NCI-H2081 (cell line): ENCODE measurements around the gene TGFBRAP1.
"Not testable (repeated sequence)": the region's sequence is repeated elsewhere in the genome, so short reads cannot be mapped to it uniquely, and the experiment has no call there.

Source experiments
- DNase-seq, 2 experiments: peaks; one replicate each; lab custom pipeline; 2025; lab: John Stamatoyannopoulos, UW

TGFBRAP1 gene

DNA sequence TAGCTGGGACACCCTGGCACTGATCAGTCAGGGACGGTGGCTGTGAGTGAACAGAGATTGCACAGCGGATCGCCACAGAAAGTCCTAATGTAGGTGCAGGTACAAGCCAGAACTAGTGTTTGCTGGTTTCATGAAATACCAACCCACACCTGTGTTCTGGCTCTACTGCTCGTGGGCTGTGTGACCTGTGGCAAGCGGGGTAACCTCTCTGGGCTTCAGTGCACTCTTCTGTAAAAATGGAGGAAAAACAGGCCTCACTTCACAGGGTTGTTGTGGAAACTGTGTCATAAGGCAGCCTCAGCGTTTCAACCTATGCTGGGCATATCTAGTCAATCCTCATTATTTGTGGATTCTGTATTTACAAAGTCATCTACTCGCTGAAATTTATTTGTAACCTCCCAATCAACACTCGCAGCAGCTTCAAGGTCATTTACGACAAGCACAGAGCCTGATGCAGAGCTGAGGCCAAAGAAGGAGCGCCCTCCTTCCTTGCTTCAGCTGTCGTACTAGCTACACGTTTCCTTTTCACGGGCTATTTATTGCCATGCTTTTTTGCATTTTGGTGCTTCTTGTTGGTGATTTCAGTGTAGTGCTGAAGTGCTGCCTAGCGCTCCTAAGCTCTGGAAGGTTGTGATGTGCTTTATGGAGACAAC lies 58.0 kb downstream of the TGFBRAP1 start:
- no peak for DNase-seq

DNA sequence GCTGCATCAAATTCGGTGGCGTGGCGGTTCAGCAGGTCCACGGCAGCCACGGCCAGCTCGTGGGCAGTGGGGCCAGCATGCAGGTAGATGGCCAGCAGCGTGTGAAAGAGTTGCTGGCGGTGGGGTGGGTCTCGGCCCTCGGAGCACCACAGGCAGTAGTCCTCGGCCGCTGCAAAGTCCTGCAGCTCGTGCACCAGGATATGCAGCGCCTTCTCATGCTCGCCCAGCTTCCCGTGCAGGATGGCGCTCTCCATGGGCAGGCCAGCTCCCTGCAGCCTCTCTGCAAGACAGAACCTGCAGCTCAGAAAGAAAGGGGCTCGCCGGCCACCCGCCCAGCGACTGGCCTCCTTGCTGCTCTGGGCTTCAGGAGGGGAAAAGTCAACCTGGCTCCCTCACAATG lies 60.1 kb downstream of the TGFBRAP1 start:
- no peak for DNase-seq

DNA sequence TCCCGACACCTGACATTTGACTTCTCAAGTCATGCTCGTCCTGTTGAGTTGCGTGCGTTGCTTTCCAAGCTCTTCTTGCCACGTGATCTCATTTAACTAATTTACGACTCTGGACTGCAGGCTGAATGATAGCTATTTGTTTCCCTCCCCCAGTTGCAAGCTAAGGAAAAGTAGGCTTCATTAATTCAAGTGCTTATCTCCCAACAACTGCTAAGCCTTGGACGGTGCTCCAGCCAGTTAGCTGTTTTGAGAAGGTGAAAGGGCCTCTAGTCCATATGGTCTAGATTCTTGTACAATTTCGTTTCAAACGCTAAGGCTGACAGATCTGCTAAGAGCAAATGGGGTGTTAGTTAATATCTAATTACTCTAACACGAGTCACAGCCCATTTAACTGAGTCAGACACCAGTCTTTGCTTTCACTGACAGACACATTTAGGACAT lies 66.9 kb downstream of the TGFBRAP1 start:
- no peak for DNase-seq

DNA sequence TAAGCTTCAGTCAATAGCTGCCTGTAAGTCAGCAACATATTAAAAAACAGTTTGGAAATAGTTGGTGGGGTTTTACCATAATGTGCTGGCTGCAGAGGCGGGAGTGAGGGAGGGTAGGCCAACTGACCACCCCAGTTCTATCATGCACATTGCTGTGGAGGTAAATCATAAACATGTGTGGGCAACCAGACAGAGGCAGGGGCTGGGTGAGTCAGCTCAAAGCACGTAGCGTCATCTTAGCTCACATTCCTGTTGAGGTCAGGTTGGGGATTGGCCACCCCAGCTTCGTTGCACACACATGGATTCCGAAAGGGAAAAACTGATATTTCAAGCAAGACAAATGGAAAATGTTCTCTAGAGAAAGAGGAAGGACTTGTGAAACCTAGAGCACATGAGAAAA lies 68.5 kb downstream of the TGFBRAP1 start:
- no peak for DNase-seq

DNA sequence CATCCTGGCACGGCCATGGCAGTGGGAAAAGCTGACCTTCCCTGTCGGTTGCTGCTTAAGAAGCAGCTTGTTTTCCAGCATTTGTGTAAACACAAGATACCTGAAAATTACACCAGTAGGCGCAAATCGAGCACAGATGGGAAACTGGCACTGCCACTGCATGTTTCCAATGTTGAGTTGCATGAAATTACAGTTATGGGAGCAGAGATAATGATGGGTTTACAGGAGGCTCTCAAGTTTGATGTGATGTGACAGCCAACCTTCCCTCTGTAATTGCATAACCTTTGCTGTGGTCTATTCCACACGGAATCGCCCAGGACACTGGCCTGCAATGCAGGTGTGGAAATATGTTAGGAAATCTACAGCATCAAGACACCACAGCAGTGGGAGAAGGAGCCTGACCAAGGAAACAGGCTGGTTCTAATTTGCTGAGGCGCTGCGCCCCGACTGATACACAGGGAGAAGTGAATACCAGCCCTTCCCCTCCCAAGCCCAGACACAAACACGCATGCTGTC lies 70.6 kb downstream of the TGFBRAP1 start:
- peak in 1 of 2 experiments; percentile 11 for DNase-seq

DNA sequence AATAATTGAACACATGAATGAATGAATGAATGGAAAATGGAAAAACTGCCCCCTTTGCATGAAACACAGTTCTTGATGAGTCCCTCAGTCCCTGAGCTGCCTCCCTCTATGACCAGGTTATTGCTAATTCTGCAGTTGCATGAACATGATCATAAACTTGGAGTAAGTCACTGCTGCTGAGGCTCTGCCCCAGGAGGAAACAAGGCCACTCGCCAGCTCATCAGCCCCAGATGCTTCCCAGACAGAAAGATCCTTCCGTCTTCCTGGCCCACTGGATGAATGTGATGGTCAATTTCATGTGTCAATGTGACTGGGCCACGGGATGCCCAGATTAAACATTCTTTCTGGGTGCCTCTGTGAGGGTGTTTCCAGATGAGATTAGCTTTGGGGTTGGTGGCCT lies 71.6 kb downstream of the TGFBRAP1 start:
- DNase-seq = no peak

DNA sequence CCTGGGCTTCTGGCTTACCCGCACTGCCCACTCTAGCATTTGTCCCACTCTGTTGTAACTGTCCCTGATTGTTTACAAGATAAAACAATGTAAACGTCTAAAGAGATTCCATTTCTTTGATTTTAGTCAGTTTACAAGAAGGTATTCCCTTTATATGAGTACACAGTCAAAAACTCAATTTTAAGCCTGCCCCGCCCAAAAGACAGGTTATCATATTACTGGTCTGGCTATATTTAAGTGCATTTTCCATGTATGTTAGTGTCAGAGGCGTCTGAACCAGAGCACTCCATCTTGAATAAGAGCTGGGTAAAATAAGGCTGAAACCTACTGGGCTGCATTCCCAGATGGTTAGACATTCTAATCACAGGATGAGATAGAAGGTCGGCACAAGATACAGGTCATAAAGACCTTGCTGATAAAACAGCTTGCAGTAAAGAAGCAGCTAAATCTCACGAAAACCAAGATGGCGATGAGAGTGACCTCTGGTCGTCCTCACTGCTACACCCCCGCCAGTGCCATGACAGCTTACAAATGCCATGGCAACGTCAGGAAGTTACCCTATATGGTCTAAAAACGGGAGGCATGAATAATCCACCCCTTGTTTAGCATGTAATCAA lies 73.0 kb downstream of the TGFBRAP1 start:
- DNase-seq = no peak

DNA sequence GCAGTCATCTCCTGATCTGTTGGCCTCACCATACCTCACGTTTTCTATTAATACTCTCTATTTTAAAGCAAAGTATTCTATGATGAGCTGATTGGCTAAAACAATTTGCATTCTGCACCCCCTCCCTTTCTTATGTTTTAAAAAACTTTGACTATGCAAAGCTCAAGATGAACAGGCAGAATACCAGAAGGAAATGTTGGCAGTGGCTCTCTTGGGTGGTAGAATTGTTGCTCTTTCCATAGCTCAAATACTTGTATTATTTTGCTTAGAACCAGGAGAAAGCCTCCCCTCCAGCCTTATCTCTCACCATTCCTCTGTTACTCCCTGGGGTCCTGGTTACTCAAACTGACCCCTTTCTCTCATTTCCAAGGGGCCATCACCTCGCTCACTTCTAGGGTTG lies 73.6 kb downstream of the TGFBRAP1 start:
- DNase-seq = no peak

DNA sequence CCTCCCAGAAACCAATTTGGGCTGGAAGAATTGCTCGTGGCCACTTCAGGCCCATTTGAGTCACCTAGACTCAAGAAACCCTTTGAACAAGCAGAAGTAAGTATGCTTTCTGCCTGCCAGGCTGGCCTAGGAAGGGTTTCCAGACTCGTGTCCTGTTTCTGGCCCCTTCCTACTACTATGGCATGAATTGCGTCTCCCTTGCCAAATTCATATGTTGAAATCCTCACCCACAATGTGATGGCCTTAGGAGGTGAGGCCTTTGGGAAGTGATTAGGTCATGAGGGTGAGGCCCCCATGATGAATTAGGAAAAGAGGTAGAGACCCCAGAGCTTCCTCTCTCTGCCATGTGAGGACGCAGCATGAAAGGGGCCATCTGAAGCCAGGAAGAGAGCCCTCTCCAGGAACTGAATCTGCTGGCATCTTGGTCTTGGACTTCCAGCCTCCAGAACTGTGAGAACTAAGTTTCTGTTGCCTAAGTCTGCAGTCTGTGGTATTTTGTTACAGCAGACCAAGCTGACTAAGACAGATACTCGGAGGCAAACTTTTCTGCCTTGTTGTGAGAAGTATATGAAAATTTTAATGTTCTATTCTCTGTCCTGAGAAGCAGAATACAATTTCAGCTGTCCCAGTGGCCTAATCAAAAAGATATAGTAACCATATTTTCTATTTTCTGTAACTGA lies 74.9 kb downstream of the TGFBRAP1 start:
- DNase-seq = no peak

DNA sequence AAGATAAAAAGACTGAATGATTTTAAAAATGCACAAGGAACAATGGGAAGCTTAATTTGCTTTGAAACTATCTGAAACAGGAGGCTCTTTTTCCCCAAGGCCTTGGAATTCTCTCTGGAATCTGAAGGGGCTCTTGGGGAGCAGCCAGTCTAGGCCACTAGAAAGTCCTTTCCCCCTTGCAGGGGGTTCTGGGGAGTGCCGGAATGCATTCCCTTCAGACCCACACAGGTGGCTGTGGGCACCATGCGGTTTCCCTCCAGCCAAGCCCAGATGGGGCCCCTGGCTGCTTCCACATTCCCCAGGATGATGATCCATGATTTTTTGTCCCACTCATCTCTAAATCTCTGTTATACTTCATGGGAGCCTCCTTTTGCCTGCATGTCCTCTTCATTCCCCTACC lies 77.3 kb downstream of the TGFBRAP1 start:
- no peak for DNase-seq

DNA sequence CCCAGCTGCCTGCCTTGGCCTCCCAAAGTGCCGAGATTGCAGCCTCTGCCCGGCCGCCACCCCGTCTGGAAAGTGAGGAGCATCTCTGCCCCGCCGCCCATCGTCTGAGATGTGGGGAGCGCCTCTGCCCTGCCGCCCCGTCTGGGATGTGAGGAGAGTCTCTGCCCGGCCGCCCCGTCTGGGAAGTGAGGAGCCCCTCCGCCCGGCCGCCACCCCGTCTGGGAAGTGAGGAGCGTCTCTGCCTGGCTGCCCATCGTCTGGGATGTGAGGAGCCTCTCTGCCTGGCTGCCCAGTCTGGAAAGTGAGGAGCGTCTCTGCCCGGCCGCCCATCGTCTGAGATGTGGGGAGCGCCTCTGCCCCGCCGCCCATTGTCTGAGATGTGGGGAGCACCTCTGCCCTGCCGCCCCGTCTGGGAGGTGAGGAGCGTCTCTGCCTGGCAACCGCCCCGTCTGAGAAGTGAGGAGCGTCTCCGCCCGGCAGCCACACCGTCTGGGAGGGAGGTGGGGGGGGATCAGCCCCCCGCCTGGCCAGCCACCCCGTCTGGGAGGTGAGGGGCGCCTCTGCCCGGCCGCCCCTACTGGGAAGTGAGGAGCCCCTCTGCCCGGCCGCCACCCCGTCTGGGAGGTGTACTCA lies 78.4 kb downstream of the TGFBRAP1 start:
- not testable (repeated sequence) for DNase-seq

DNA sequence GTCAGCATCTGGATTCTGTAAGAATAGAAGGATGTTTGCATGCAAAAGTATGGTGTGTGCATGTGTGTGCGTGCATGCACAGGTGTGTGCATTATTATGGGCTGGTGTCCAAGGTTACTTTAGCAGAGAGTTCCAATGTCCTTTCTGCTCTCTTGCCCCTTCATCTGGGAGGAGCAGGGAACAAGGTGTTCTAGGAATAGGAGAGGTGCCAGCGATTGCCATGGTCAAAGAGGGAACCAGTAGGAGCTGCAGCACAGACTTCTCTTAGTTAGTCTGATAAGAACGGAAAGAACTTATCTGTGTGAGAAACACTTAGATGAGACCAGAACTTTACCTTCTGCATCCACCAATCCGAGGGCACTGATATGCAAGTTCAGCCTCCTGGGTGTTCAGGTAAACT lies 79.6 kb downstream of the TGFBRAP1 start:
- DNase-seq = no peak

DNA sequence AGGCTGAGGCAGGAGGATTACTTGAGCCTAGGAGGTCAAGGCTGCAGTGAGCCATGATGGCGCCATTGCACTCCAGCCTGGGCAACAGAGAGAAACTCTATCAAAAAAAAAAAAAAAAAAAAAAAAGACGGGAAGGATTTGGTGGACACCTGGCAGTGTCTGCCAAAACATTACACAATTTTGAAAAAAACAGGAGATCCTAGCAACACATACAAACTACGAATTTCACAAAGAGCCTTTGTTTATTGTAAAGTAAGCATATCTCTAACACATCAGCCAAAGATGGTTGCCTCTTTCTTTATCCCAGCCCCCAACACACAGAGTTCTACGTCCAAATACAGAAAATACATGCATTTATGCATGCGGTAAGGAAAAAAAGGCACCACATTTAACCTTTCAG lies 80.4 kb downstream of the TGFBRAP1 start:
- no peak for DNase-seq

DNA sequence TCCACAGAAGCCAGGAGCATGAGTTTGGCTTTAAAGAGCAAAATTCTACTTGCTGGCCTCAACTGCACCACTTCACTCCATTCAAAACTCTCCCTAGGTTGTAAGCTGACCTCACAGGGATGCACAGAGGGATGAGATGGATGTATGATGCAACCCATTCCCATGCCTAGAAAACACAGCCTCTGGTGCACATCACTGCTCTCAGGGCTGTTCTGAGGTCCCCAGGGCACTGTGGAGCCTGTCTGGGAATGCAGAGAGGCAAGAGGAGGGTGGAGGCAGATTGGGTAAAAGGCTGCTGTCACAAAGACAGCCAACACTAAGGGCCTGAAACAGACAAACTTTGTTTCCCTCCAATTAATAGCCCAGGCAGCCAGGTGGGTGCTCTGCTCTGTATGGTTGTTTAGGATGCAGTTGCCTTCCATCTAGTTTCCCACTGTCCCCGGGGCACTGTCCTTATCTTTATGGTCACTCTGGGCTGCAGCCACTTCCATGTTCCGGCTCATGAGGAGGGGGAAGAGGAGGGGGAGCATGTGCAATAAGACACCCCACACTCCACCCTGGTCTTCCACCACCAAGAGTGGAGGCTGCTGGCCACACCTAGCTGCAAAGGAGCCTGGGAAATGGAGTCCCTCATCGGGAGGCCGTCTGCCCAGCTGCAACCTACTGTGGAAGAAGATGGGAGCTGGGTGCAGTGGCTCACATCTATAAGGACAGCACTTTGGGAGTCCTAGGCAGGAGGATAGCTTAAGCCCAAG lies 81.0 kb downstream of the TGFBRAP1 start:
- DNase-seq = no peak

DNA sequence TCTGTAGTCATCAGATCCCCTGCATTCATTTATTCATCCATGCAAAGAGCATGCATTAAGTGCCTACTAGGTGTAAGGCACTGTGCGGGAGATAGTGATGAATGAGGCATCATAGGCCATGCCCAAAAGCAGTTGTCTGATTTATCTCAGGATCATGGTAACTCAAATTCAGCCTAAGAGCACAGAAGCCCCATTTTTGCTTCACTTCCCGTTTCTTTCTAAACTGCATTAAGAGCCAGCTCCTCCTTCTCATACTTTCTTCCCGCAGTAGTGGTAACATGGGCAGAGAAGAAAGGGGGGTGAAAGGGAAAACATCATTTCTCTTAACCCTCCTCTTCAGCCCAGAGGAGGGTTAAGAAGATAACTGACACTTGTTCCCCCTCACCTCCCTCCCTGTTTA lies 85.1 kb downstream of the TGFBRAP1 start:
- DNase-seq = no peak

DNA sequence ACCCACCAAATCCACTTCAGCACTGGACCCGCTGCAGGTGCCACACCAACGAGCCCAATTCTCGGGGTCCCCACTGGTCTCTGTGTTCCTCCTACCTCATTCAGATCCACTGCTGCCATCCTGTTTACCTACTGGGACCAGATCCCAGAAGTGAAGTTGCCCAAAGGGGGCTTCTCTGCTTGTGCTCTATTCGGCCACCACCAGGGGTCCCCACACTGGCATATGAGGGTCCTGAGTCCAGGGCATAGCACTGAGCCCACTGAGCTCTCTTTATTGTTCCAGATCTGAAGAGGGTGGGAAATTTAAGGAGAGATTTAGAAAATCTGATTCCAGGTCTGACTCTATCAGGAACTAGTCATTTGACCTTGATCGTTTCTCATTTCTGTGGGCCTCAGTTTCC lies 85.6 kb downstream of the TGFBRAP1 start:
- DNase-seq = peak in 1 of 2 experiments; percentile 3

DNA sequence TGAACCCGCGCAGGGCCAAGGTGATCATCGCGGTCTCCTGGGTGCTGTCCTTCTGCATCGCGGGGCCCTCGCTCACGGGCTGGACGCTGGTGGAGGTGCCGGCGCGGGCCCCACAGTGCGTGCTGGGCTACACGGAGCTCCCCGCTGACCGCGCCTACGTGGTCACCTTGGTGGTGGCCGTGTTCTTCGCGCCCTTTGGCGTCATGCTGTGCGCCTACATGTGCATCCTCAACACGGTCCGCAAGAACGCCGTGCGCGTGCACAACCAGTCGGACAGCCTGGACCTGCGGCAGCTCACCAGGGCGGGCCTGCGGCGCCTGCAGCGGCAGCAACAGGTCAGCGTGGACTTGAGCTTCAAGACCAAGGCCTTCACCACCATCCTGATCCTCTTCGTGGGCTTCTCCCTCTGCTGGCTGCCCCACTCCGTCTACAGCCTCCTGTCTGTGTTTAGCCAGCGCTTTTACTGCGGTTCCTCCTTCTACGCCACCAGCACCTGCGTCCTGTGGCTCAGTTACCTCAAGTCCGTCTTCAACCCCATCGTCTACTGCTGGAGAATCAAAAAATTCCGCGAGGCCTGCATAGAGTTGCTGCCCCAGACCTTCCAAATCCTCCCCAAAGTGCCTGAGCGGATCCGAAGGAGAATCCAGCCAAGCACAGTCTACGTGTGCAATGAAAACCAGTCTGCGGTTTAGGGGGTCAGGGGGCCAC lies 87.1 kb downstream of the TGFBRAP1 start:
- DNase-seq = no peak

DNA sequence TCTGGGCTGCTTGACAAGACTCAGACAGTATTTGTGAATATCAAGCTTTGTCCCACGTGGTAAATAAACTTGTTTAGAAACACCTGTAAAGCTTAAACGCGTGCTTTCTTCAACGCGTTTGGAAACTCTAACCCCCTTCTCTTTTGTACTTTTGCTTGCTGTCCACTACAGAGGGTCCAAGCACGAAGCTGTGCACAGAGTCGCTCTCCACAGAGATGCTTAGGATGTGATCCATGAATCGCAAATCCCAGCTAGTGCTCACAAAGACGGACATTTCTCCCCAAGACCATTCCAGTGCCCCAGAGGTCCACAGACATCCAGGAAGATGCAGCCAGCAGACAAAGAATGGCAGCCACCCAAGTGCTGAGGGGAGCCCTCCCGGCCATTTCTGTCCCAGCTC lies 88.1 kb downstream of the TGFBRAP1 start, which contains the start of gene GPR45:
GPR45 (plus strand) TSS at position 301 of the 400 bp plus-strand sequence. CDS start 116 bp downstream, outside the sequence.
- DNase-seq = no peak

DNA sequence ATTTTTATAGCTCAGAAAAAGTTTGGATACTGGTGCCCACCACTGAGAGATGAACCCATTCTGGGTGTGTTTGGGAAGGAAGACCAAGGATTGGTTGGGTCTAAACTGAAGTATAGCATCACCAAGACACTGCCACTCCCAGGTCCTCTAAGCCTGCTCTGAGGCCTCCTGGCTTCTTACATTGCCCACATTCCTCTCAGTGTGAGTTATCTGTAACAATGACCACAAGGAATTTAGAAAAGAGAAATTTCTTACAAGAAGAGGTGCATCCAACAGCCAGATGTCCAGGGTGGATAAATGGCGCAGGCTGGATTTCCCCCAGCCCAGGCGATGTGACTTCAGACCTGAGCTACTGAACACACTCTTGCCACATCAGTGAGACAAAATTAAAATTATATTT lies 89.6 kb downstream of the TGFBRAP1 start:
- DNase-seq = no peak

DNA sequence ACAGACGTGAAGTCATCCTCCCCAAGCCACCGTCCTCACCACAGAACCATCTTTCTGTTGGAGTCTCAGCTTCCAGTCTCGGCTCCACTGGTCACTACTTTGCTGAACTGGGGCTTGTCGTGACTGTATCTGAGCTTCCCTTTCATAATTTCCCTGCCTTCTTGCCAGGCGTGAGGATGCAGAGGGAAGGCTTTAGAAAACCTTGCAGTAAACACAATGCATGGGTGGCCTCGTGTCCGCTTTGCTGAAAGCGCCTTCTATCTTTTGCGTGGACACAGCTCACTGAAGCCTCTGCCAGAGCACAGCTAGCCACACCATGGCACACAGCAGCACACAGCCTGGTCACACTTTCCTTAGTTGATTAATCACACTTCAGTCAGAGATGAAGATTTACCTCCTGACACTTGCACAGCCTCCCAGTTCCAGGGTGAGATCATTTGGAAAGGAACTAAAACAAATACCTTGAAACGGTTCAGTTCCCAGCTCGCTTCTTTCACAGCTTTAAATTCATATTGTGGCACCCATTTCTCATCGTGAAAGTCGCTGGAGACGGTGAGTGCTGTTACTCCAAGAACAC lies 90.8 kb downstream of the TGFBRAP1 start:
- no peak for DNase-seq
